CD14-positive monocyte (primary cell): Measurements from ENCODE around the gene FOXO6. TPM values are rescaled to one million over a fixed set of nuclear protein-coding genes. Genes with fewer than 3 reads are reported as not detected.
A peak's percentile ranks its signal among the peaks of the same experiment; 100 is the strongest.

Experiments used
- DNase-seq, 3 donors: peaks; one replicate each; pipeline ENCODE4 v3.0.0-alpha.2; 2011 to 2022
- H2AFZ ChIP-seq: 2 replicates; pipeline ENCODE4 v1.6.0; 2012; ENCODE audit warnings: mild to moderate bottlenecking, low read depth, low read length, inconsistent platforms; ENCODE audit not compliant: insufficient read depth, poor library complexity, severe bottlenecking
- H3K27ac ChIP-seq, 2 donors: 1 replicate in 1 of 2; 2 replicates in 1 of 2; pipeline ENCODE4 v1.5.1; 2012 to 2013; ENCODE audit warnings: low read length in 2 of 2, control low read depth in 1 of 2, inconsistent platforms in 1 of 2, low read depth in 1 of 2, mild to moderate bottlenecking in 1 of 2
- H3K27me3 ChIP-seq, 2 donors: one replicate each; pipeline versions ENCODE4 v1.6.0 to v1.6.1; 2011 to 2013; ENCODE audit warnings: low read length in 2 of 2; ENCODE audit not compliant: control insufficient read depth in 2 of 2, insufficient read depth in 2 of 2
- H3K36me3 ChIP-seq, 2 donors: replicated peaks in 1 of 2; 1 replicate in 1 of 2; 2 replicates in 1 of 2; pipeline versions ENCODE4 v1.5.1 to v1.6.1; 2012 to 2013; ENCODE audit warnings: low read length in 2 of 2, control low read depth in 1 of 2, inconsistent platforms in 1 of 2, mild to moderate bottlenecking in 1 of 2; ENCODE audit not compliant: insufficient read depth in 2 of 2, control insufficient read depth in 1 of 2
- H3K4me1 ChIP-seq, 2 donors: 1 replicate in 1 of 2; 2 replicates in 1 of 2; pipeline versions ENCODE4 v1.5.1 to v1.6.1; 2012 to 2013; ENCODE audit warnings: low read length in 2 of 2, control low read depth in 1 of 2, inconsistent platforms in 1 of 2, mild to moderate bottlenecking in 1 of 2, moderate library complexity in 1 of 2; ENCODE audit not compliant: insufficient read depth in 2 of 2, control insufficient read depth in 1 of 2
- H3K4me2 ChIP-seq: replicated peaks from 2 replicates; pipeline ENCODE3; 2012; ENCODE audit warnings: low read length, moderate library complexity, mild to moderate bottlenecking; ENCODE audit not compliant: poor library complexity, severe bottlenecking; ENCODE audit errors: extremely low read depth
- H3K4me3 ChIP-seq, 3 experiments: fragments of 200-600 bp in 1 of 3; sonication (generic) in 1 of 3; replicated peaks in 1 of 3; 1 replicate in 2 of 3; 2 replicates in 1 of 3; pipeline ENCODE4 v1.5.1; 2011 to 2013; ENCODE audit warnings: low read length in 3 of 3, mild to moderate bottlenecking in 3 of 3, control low read depth in 2 of 3, low read depth in 2 of 3, inconsistent platforms in 1 of 3, moderate library complexity in 1 of 3
- H3K79me2 ChIP-seq: 2 replicates; pipeline ENCODE4 v1.6.0; 2012; ENCODE audit warnings: mild to moderate bottlenecking, control low read depth, inconsistent platforms, low read length, moderate library complexity; ENCODE audit not compliant: insufficient read depth
- H3K9ac ChIP-seq: 2 replicates; pipeline ENCODE4 v1.6.0; 2017; ENCODE audit warnings: low read length, mild to moderate bottlenecking; ENCODE audit not compliant: insufficient read depth, poor library complexity, severe bottlenecking
- H3K9me3 ChIP-seq, 2 donors: replicated peaks in 1 of 2; 1 replicate in 1 of 2; 2 replicates in 1 of 2; pipeline versions ENCODE4 v1.5.1 to v1.6.1; 2012 to 2013; ENCODE audit warnings: low read length in 2 of 2, control low read depth in 1 of 2; ENCODE audit not compliant: control insufficient read depth in 1 of 2, insufficient read depth in 1 of 2
- H4K20me1 ChIP-seq: 2 replicates; pipeline ENCODE4 v1.6.0; 2012; ENCODE audit warnings: mild to moderate bottlenecking, low read length, control low read depth, moderate library complexity; ENCODE audit not compliant: insufficient read depth
- H3K27ac Mint-ChIP-seq, 7 donors: one replicate each; pipeline ENCODE4 v1.8.0; 2020; ENCODE audit warnings: mild to moderate bottlenecking in 7 of 7, mixed read lengths in 7 of 7, moderate library complexity in 6 of 7, inconsistent platforms in 2 of 7
- H3K27me3 Mint-ChIP-seq, 3 donors: one replicate each; pipeline ENCODE4 v1.8.0; 2021 to 2022; ENCODE audit warnings: low read depth in 3 of 3, mild to moderate bottlenecking in 3 of 3, mixed read lengths in 3 of 3, moderate library complexity in 3 of 3, inconsistent platforms in 1 of 3
- H3K36me3 Mint-ChIP-seq, 2 donors: one replicate each; pipeline ENCODE4 v1.8.0; 2020; ENCODE audit warnings: mixed read lengths in 2 of 2, inconsistent platforms in 1 of 2, mild to moderate bottlenecking in 1 of 2
- H3K4me1 Mint-ChIP-seq: one replicate; pipeline ENCODE4 v1.8.0; 2020; ENCODE audit warnings: mild to moderate bottlenecking, mixed read lengths
- H3K4me3 Mint-ChIP-seq, 2 donors: one replicate each; pipeline ENCODE4 v1.8.0; 2020; ENCODE audit warnings: mild to moderate bottlenecking in 2 of 2, mixed read lengths in 2 of 2, moderate library complexity in 1 of 2
- H3K9me3 Mint-ChIP-seq, 7 donors: one replicate each; pipeline ENCODE4 v1.8.0; 2020 to 2022; ENCODE audit warnings: mixed read lengths in 7 of 7, mild to moderate bottlenecking in 6 of 7, moderate library complexity in 6 of 7, inconsistent platforms in 2 of 7
- CTCF ChIP-seq: fragments of 200-600 bp; IDR thresholded peaks from one replicate; pipeline ENCODE4 v1.8.0; 2022; ENCODE audit warnings: antibody characterized with exemption, mild to moderate bottlenecking
- WGBS: methylation state at CpG from one replicate; pipeline ENCODE4 v1.1.5; 2013; ENCODE audit warnings: missing lambda C conversion rate; ENCODE audit not compliant: insufficient coverage; 5-methylcytosine and 5-hydroxymethylcytosine counted together
- intact Hi-C, 2 donors: fragments of 100-400 bp; cut with micrococcal nuclease; formaldehyde crosslinking; loops; one replicate each; pipeline versions ENCODE4 v1.15.0 to v1.15.1; 2023
- polyA plus RNA-seq, 3 donors: library from polyadenylated mRNA; depleted of rRNA in 1 of 3; unstranded in 2 of 3; stranded (reverse) in 1 of 3; fragments of 300-500 nt in 2 of 3; fragments of >200 nt in 1 of 3; fragmentation: Illumina TruSeq in 2 of 3; gene quantifications; 1 replicate in 2 of 3; 2 replicates in 1 of 3; pipeline ENCODE4 v1.2.3, GENCODE V29; 2012 to 2021

The FOXO6 gene
- polyA plus RNA-seq, 3 donors, result 0.05 TPM; not detected in 2

- TF ChIP-seq CTCF, result no peak
- Histone ChIP-seq H3K79me2 (no peaks in the 10 kb centered on the region), H3K36me3 (no peaks in the 10 kb centered on the region), H3K27ac (no peak overlapping the region), H3K9me3 (peaks cover 0 to 9% of the 10 kb centered on the region in 2 donors), H3K9ac (no peak overlapping the region), H3K4me2 (no peak overlapping the region), H3K4me3 (no peak overlapping the region), H3K27me3 (peaks cover 41 to 64% of the 10 kb centered on the region in 2 donors), H3K4me1 (peaks cover 18 to 31% of the 10 kb centered on the region in 2 donors), H4K20me1 (no peaks in the 10 kb centered on the region), H2AFZ (no peak overlapping the region)
- H3K27me3 Mint-ChIP-seq, result peaks cover 64 to 74% (median 65%) of the 10 kb centered on the region in 3 donors
- no peak for DNase-seq
- H3K36me3 Mint-ChIP-seq, result peaks cover 0 to 2% of the 10 kb centered on the region in 2 donors
- H3K4me1 Mint-ChIP-seq, result peaks cover 12% of the 10 kb centered on the region
- peak overlapping the region in 1 of 2 donors; percentile 22 for H3K4me3 Mint-ChIP-seq
- peaks cover 0 to 17% (median 6%) of the 10 kb centered on the region in 7 donors for H3K9me3 Mint-ChIP-seq
- H3K27ac Mint-ChIP-seq, result peak overlapping the region in 2 of 7 donors; percentile 2 to 11
- intact Hi-C loops, result no loop called here
These were observed 4.0 kb downstream of the FOXO6 start for GRCh38 chr1:41365320-41365633.

- H3K27me3 ChIP-seq, result peaks cover 41 to 64% of the 10 kb centered on the region in 2 donors
- DNase-seq, result no peak
- H3K27ac Mint-ChIP-seq, result no peak overlapping the region
These were observed 4.7 kb downstream of the FOXO6 start for GRCh38 chr1:41365772-41366454.

More at GRCh38 chr1:41365772-41366454, 4.7 kb downstream of the FOXO6 start:
- Mint-ChIP-seq H3K9me3 (peaks cover 0 to 17% (median 6%) of the 10 kb centered on the region in 7 donors), H3K36me3 (peaks cover 0 to 2% of the 10 kb centered on the region in 2 donors), H3K27me3 (peaks cover 67 to 74% (median 67%) of the 10 kb centered on the region in 3 donors), H3K4me1 (peaks cover 7% of the 10 kb centered on the region), H3K4me3 (peak overlapping the region in 1 of 2 donors; percentile 67)
- H3K36me3 ChIP-seq, result no peaks in the 10 kb centered on the region
- peaks cover 0 to 9% of the 10 kb centered on the region in 2 donors for H3K9me3 ChIP-seq
- peak overlapping the region; percentile 48 for H3K4me2 ChIP-seq
- no peak for TF ChIP-seq CTCF
- WGBS, result 1% methylated on average over 14 of the region's 23 CpGs
- no peaks in the 10 kb centered on the region for H4K20me1 ChIP-seq
- no peak overlapping the region for H2AFZ ChIP-seq
- no peaks in the 10 kb centered on the region for H3K79me2 ChIP-seq
- intact Hi-C loops, result no loop called here
- H3K27ac ChIP-seq, result no peak overlapping the region
- H3K4me1 ChIP-seq, result peaks cover 13 to 26% of the 10 kb centered on the region in 2 donors
- no peak overlapping the region for H3K4me3 ChIP-seq
- H3K9ac ChIP-seq, result no peak overlapping the region
